ENCODE results near the gene ATRIP.
"Not testable (repeated sequence)": the region's sequence is repeated elsewhere in the genome, so short reads cannot be mapped to it uniquely, and the experiment has no call there.

ATRIP gene

DNA sequence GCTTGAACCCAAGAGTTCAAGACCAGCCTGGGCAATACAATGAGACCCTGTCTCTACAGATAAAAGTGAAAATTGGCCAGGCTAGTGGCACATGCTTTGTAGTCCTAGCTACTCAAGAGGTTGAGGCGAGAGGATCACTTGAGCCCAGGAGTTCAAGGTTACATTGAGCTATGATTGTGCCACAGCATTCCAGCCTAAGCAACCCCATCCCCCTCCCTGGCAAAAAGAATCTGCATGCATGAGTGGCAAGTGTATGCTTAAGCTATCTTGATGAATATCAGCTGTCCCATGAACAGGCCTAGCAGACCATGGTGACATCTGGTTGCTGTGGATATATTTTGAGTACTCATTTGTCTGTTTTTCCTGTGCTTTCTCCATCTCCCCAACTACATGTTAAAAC, 4.7 kb downstream of the ATRIP start:
- no peaks in the 10 kb centered on the region for H3K9me3 ChIP-seq (ENCODE audit: low read depth, low read length)
- no peak overlapping the region for H3K27ac ChIP-seq
- H3K36me3 ChIP-seq (ENCODE audit: insufficient read depth, low read length), result peaks cover 10% of the 10 kb centered on the region; the same call in 1 of the 2 replicates
- H3K9ac ChIP-seq (ENCODE audit: insufficient read length), result no peak overlapping the region
- no peak for TF ChIP-seq EZH2 (IDR thresholded peaks at IDR 0.05)
- no peak for TF ChIP-seq POLR2AphosphoS5 (IDR thresholded peaks at IDR 0.05; ENCODE audit: borderline replicate concordance, low read depth, low read length)
- TF ChIP-seq FOXP2 (optimal IDR thresholded peaks at IDR 0.05; ENCODE audit: control extremely low read depth, extremely low read length, insufficient read depth), result no peak
- no peak overlapping the region for H3K4me3 ChIP-seq
- DNase-seq (ENCODE audit: low read depth, low spot score), result no peak

- H3K9me3 ChIP-seq (ENCODE audit: low read depth, low read length), result no peaks in the 10 kb centered on the region
- H3K9ac ChIP-seq (ENCODE audit: insufficient read length), result no peak overlapping the region
- no peak overlapping the region for H3K27ac ChIP-seq
- no peak for DNase-seq (ENCODE audit: low read depth, low spot score)
- H3K4me3 ChIP-seq, result no peak overlapping the region
- H3K36me3 ChIP-seq (ENCODE audit: insufficient read depth, low read length), result peaks cover 14% of the 10 kb centered on the region; the same call in 1 of the 2 replicates
- TF ChIP-seq POLR2AphosphoS5 (IDR thresholded peaks at IDR 0.05; ENCODE audit: borderline replicate concordance, low read depth, low read length) (no peak), EZH2 (IDR thresholded peaks at IDR 0.05) (no peak), FOXP2 (optimal IDR thresholded peaks at IDR 0.05; ENCODE audit: control extremely low read depth, extremely low read length, insufficient read depth) (no peak)
Observed at GRCh38 chr3:48456456-48456855, 9.9 kb downstream of the ATRIP start.

- Histone ChIP-seq H3K27ac (no peak overlapping the region), H3K4me3 (no peak overlapping the region), H3K9ac (ENCODE audit: insufficient read length) (no peak overlapping the region), H3K36me3 (ENCODE audit: insufficient read depth, low read length) (peaks cover 6% of the 10 kb centered on the region; the same call in 1 of the 2 replicates), H3K9me3 (ENCODE audit: low read depth, low read length) (no peaks in the 10 kb centered on the region)
- TF ChIP-seq FOXP2 (optimal IDR thresholded peaks at IDR 0.05; ENCODE audit: control extremely low read depth, extremely low read length, insufficient read depth), result no peak
- no peak for TF ChIP-seq EZH2 (IDR thresholded peaks at IDR 0.05)
- TF ChIP-seq POLR2AphosphoS5 (IDR thresholded peaks at IDR 0.05; ENCODE audit: borderline replicate concordance, low read depth, low read length), result no peak
- no peak for DNase-seq (ENCODE audit: low read depth, low spot score)
Observed at GRCh38 chr3:48459331-48459730, 12.8 kb downstream of the ATRIP start.

GRCh38 chr3:48459773-48460516, 13.4 kb downstream of the ATRIP start:
- TF ChIP-seq EZH2 (IDR thresholded peaks at IDR 0.05) (no peak), POLR2AphosphoS5 (IDR thresholded peaks at IDR 0.05; ENCODE audit: borderline replicate concordance, low read depth, low read length) (no peak), FOXP2 (optimal IDR thresholded peaks at IDR 0.05; ENCODE audit: control extremely low read depth, extremely low read length, insufficient read depth) (no peak)
- Histone ChIP-seq H3K27ac (no peak overlapping the region), H3K9me3 (ENCODE audit: low read depth, low read length) (no peaks in the 10 kb centered on the region), H3K4me3 (no peak overlapping the region), H3K9ac (ENCODE audit: insufficient read length) (no peak overlapping the region), H3K36me3 (ENCODE audit: insufficient read depth, low read length) (peaks cover 4% of the 10 kb centered on the region; the same call in 1 of the 2 replicates)
- no peak for DNase-seq (ENCODE audit: low read depth, low spot score)

DNA sequence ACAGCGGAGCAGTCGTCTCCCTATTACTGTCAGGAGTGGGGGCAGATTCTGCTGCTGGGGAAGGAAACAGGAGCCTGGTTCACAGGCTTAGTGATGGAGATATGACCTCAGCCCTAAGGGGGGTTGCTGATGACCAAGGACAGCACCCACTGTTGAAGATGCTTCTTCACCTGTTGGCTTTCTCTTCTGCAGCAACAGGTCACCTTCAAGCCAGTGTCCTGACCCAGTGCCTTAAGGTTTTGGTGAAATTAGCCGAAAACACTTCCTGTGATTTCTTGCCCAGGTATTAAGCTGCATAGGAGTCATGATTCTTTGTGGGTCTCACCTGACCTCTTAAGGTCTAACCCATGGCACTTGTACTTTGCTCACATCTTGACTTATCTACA, 14.0 kb downstream of the ATRIP start:
- no peak overlapping the region for H3K9ac ChIP-seq (ENCODE audit: insufficient read length)
- DNase-seq (ENCODE audit: low read depth, low spot score), result no peak
- H3K4me3 ChIP-seq, result no peak overlapping the region
- no peak overlapping the region for H3K27ac ChIP-seq
- TF ChIP-seq POLR2AphosphoS5 (IDR thresholded peaks at IDR 0.05; ENCODE audit: borderline replicate concordance, low read depth, low read length), result no peak
- TF ChIP-seq EZH2 (IDR thresholded peaks at IDR 0.05), result no peak
- no peak for TF ChIP-seq FOXP2 (optimal IDR thresholded peaks at IDR 0.05; ENCODE audit: control extremely low read depth, extremely low read length, insufficient read depth)
- H3K9me3 ChIP-seq (ENCODE audit: low read depth, low read length), result no peaks in the 10 kb centered on the region
- peaks cover 4% of the 10 kb centered on the region; the same call in 1 of the 2 replicates for H3K36me3 ChIP-seq (ENCODE audit: insufficient read depth, low read length)

DNA sequence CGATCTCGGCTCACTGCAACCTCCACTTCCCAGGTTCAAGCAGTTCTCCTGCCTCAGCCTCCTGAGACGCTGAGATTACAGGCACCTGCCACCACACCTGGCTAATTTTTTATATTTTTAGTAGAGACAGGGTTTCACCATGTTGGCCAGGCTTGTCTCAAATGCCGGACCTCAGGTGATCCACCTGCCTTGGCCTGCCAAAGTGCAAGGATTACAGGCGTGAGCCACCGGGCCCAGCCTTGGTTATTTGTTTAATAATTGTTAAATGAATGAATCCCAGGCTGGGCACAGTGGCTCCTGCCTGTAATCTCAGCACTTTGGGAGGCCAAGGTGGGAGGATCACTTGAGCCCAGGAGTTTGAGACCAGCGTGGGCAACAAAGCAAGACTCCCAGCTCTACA, 15.2 kb downstream of the ATRIP start:
- not testable (repeated sequence) for H3K9me3 ChIP-seq (ENCODE audit: low read depth, low read length); H3K36me3 ChIP-seq (ENCODE audit: insufficient read depth, low read length); H3K9ac ChIP-seq (ENCODE audit: insufficient read length); DNase-seq (ENCODE audit: low read depth, low spot score); H3K4me3 ChIP-seq; H3K27ac ChIP-seq

GRCh38 chr3:48463703-48464102, 17.2 kb downstream of the ATRIP start:
- Histone ChIP-seq H3K27ac (no peak overlapping the region), H3K9ac (ENCODE audit: insufficient read length) (no peak overlapping the region), H3K36me3 (ENCODE audit: insufficient read depth, low read length) (no peaks in the 10 kb centered on the region; the same call in 1 of the 2 replicates), H3K9me3 (ENCODE audit: low read depth, low read length) (no peaks in the 10 kb centered on the region), H3K4me3 (no peak overlapping the region)
- TF ChIP-seq POLR2AphosphoS5 (IDR thresholded peaks at IDR 0.05; ENCODE audit: borderline replicate concordance, low read depth, low read length), result no peak
- TF ChIP-seq EZH2 (IDR thresholded peaks at IDR 0.05), result no peak
- TF ChIP-seq FOXP2 (optimal IDR thresholded peaks at IDR 0.05; ENCODE audit: control extremely low read depth, extremely low read length, insufficient read depth), result no peak
- no peak for DNase-seq (ENCODE audit: low read depth, low spot score)

- Histone ChIP-seq H3K9ac (ENCODE audit: insufficient read length) (no peak overlapping the region), H3K36me3 (ENCODE audit: insufficient read depth, low read length) (no peaks in the 10 kb centered on the region; the same call in 1 of the 2 replicates), H3K27ac (no peak overlapping the region)
Observed at GRCh38 chr3:48464713-48465221, 18.2 kb downstream of the ATRIP start.

GRCh38 chr3:48465237-48465530, 18.6 kb downstream of the ATRIP start:
- Histone ChIP-seq H3K4me3 (no peak overlapping the region), H3K27ac (no peak overlapping the region), H3K36me3 (ENCODE audit: insufficient read depth, low read length) (no peaks in the 10 kb centered on the region; the same call in 1 of the 2 replicates), H3K9ac (ENCODE audit: insufficient read length) (no peak overlapping the region), H3K9me3 (ENCODE audit: low read depth, low read length) (no peaks in the 10 kb centered on the region)
- TF ChIP-seq EZH2 (IDR thresholded peaks at IDR 0.05) (no peak), POLR2AphosphoS5 (IDR thresholded peaks at IDR 0.05; ENCODE audit: borderline replicate concordance, low read depth, low read length) (no peak), FOXP2 (optimal IDR thresholded peaks at IDR 0.05; ENCODE audit: control extremely low read depth, extremely low read length, insufficient read depth) (no peak)
- DNase-seq (ENCODE audit: low read depth, low spot score), result no peak

More at GRCh38 chr3:48464713-48465221, 18.2 kb downstream of the ATRIP start:
- no peaks in the 10 kb centered on the region for H3K9me3 ChIP-seq (ENCODE audit: low read depth, low read length)
- DNase-seq (ENCODE audit: low read depth, low spot score), result no peak
- TF ChIP-seq EZH2 (IDR thresholded peaks at IDR 0.05) (no peak), FOXP2 (optimal IDR thresholded peaks at IDR 0.05; ENCODE audit: control extremely low read depth, extremely low read length, insufficient read depth) (no peak), POLR2AphosphoS5 (IDR thresholded peaks at IDR 0.05; ENCODE audit: borderline replicate concordance, low read depth, low read length) (no peak)
- H3K4me3 ChIP-seq, result no peak overlapping the region
